PFSK-1 (cell line): Measurements from ENCODE around the gene BRINP1.

ENCODE experiments used
- POLR2AphosphoS5 ChIP-seq: IDR thresholded peaks from 2 replicates; pipeline ENCODE4 v1.6.1; 2012; ENCODE audit warnings: low read depth, mild to moderate bottlenecking, control low read depth, low read length, moderate library complexity
- SIN3A ChIP-seq: IDR thresholded peaks from 2 replicates; pipeline ENCODE4 v1.6.1; 2012; ENCODE audit warnings: mild to moderate bottlenecking, low read length, moderate library complexity, borderline replicate concordance; ENCODE audit not compliant: insufficient read depth
- TF ChIP-seq, protein P1 (sequence below), 2 experiments: IDR thresholded peaks; 2 replicates each; pipeline versions ENCODE4 v1.6.1 to v1.8.0; 2011 to 2012; ENCODE audit warnings: low read depth in 2 of 2, low read length in 2 of 2, control low read depth in 1 of 2, inconsistent platforms in 1 of 2, mild to moderate bottlenecking in 1 of 2, moderate library complexity in 1 of 2; ENCODE audit not compliant: insufficient read depth in 1 of 2

DNA sequence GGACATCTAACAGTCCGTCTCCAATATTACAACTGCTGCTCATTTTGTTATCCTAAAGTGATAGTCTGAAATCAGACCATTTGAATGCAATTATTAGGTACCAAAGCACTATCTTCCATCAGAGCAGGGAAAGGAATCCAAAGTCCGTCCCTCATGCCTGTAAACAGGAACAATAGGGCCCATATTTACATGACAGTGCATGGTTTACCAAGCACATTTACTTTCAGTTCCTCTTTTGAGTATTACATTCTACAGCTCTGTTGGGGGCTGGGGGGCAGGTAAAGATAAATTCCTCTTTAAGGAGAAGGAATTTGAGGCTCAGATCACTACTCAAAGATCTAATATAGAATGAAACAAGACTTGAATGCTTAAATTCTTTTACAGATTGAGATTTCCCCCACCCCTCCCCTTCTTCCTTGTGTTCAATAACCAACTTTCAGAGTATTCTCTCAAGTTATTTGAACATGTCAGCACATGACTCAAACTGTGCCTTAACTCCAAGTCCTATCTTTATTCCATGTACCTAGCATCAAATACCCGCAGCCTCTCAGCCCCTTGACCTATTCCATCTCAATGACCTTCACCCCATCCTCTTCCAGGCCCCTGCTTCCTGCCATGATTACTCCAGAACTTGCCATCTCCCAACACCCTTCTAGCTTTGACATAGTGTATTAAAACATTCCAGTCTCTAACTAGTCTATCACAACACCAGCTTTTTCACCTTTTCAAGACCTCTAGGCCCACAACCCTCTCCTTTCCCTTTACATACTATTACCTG is 71.0 kb downstream of the BRINP1 start:
- no peak for TF ChIP-seq SIN3A
- TF ChIP-seq POLR2AphosphoS5, result no peak
- TF ChIP-seq, protein P1, sequence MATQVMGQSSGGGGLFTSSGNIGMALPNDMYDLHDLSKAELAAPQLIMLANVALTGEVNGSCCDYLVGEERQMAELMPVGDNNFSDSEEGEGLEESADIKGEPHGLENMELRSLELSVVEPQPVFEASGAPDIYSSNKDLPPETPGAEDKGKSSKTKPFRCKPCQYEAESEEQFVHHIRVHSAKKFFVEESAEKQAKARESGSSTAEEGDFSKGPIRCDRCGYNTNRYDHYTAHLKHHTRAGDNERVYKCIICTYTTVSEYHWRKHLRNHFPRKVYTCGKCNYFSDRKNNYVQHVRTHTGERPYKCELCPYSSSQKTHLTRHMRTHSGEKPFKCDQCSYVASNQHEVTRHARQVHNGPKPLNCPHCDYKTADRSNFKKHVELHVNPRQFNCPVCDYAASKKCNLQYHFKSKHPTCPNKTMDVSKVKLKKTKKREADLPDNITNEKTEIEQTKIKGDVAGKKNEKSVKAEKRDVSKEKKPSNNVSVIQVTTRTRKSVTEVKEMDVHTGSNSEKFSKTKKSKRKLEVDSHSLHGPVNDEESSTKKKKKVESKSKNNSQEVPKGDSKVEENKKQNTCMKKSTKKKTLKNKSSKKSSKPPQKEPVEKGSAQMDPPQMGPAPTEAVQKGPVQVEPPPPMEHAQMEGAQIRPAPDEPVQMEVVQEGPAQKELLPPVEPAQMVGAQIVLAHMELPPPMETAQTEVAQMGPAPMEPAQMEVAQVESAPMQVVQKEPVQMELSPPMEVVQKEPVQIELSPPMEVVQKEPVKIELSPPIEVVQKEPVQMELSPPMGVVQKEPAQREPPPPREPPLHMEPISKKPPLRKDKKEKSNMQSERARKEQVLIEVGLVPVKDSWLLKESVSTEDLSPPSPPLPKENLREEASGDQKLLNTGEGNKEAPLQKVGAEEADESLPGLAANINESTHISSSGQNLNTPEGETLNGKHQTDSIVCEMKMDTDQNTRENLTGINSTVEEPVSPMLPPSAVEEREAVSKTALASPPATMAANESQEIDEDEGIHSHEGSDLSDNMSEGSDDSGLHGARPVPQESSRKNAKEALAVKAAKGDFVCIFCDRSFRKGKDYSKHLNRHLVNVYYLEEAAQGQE (IDR thresholded peaks at IDR 0.05; ENCODE audit: insufficient read depth in 1 of 2, low read depth in 2 of 2, low read length in 2 of 2), result no peak
